ENCODE data around the gene HEBP1. TPM values are rescaled to one million over a fixed set of nuclear protein-coding genes. Genes with fewer than 3 reads are reported as not detected.
A peak's percentile ranks its signal among the peaks of the same experiment; 100 is the strongest.

Gene HEBP1
- total RNA-seq, 1 donor from 2014 or later, result 20.5 TPM

DNA sequence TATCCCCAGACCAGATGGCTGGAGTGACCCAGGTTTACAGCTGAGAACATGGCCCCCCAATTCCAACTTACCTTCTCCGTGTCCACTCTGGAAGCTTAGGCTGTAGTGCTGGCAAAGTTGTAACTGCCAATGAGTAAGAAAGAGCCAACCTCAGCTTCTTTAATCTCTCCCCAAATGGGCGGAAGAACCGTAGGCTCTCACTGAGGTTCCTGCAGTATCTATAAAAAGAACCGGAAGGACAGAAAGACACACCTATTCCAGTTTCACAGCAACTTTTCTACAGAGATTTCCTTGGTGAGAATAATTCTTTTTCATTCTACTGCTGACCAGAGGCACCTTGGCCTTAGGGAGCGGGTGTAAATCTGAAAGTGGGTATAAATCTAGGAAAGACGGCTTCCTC, 48.0 kb downstream of the HEBP1 start, which contains the start of gene GPRC5D:
TSS of gene GPRC5D (minus strand) at position 135 of the 400 bp plus-strand sequence. CDS start 1,786 bp downstream, outside the sequence.
- no peak for DNase-seq (ENCODE audit: low read depth in 2 of 2)

DNA sequence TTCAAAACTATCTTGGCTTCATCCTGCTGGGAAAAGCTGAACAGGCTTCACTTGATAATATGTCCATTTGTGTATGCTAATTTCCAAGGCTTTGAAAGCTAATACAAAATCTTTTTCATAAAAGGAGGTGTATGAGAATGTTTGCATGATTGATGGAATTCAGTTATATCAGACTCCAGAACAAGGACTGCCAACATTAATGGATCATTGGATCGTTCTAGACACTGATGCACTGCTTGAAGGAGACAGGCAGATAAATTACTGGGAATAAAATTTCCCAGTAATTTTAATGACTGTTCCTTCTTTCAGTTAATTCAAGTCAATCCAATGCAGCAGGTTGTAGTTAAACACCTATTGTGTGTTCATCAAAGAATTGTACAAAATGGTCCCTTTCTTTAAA, 48.6 kb downstream of the HEBP1 start:
- no peak for DNase-seq (ENCODE audit: low read depth in 2 of 2)

DNA sequence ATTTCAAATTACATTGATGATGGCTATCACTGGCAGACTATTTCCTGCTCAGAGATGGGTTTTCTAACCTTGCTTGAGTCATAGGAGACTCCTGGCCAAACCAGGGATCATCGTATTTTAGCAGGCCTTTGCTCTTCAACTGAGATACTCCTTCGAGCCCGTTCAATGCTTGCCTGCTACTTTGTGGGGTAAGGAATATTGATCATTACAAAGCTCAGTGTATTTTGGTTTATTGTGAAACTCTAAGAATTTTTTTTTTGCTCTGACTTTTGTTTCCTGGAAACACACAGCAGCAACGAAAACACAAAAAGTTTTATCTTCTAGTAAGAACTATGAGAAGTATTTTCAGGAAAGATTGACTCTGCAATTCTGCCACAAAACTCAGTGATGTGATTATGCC, 52.2 kb downstream of the HEBP1 start:
- no peak for DNase-seq (ENCODE audit: low read depth in 2 of 2)

DNA sequence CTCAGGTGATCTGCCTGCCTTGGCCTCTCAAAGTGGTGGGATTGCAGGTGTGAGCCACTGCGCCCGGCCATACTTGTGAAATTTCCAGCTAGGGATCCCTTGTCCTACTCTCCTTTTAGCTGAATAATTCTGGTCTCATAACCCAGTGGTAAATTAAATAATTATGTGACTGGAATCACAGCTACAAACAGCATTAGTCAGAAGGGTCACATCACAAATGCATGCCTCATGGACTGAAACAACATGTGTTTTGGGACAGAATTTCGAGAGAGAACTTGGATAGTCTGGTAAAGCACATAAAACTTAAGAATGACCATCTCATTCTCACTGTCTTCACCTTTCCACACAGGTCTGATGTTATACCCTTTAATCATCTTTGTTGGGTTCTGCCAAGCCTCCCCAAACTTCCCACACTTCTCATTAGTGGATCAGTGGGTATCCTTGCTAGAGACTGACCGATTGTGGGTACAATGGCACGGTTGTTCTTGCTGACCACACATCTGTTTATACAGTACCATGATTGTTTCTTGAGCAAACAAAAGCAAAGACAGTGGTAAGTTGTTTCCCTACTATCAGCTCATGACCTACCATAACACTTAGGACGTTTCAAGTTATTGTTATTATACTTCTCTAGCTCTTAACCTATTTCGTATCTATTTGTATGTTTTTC, 53.2 kb downstream of the HEBP1 start:
- DNase-seq (ENCODE audit: low read depth in 2 of 2), result no peak

DNA sequence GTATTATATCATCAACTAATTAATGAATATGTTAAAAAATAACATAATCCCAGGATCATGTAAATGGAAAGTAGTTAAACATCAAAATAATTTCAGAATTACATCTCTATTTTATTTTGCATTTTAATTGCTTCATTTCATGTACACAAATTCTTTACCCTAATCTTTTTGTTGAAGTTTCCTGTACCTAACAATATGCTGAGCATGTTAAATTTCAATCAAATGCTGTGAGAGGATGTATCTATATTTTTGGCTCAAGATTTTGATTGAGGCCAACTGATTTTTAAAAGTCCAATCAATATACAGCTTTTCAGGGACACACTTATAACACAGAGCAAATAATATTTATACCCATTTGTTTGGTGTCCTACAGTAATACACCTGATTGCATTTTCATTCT, 54.5 kb downstream of the HEBP1 start:
- DNase-seq (ENCODE audit: low read depth in 2 of 2), result no peak

DNA sequence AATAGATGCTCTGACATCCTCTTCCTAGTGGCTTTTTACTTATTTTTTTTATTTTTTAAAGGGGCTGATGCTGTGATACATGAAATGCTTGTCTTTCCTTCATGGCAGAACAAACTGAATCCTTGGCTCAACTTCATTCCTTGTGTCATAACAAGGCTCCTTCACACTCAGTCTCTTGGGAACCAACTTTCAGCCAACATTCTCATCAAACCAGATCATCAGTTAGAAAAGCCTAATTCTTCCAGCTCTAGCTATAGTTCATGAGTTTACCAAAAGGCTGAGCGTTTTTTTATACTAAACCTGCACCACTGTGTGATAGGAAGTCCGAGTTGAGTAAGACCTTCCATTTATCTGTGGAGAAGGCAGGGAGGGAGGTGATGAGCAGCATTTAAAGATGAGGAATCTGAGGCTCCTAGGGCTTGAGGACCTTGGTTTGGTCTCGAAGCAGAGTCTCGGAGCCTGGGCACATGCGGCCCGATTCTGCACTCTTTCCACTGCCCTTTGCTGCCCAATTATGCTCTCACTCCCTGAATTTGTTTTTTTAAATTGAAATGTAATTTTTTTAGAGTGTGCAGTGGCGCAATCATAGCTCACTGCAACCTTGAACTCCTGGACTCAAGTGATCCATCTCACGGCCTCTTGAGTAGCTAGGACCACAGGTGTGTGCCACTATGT, 56.3 kb downstream of the HEBP1 start:
- no peak for DNase-seq (ENCODE audit: low read depth in 2 of 2)

DNA sequence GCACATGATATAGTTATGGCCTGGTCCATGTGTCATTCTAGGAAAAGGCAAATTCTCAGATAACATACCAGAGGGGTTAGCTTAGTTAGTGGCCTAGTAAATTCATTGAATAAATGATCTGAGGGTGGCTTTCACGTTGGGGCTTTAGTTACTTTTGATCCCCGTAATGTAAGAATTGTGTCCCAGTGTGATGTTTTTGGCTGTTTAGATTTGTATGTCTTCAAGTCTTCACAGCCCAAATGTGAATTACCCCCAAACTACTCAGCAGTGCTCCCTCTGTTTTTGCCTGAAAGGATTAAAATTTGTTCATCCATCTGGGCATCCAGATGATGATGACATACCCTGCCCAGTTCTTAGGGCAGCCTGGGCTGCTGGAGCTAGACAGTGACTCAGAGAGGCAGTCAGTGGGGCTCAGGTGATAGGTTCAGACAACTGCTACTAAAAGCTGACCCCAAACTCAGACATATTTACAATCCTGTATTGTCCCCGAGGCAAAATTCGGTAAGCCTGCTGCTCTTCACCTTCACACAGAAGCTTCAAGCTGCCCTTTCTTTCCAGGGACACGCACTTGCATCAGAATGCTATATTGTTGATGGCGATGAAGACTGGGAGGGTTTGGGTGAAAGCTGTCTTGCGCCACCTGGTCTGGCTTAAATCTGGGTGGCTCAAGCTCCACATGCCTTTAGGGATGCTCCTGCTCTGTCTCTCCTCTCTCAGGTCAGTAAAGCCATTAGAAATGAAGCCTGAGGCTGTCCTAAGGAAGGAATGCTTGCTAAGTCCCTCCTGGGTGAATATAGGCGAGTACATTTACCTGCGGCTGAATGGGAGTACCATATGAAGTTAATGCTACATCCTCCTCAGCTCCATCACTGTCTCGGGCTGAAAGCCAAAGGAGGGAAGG, 58.4 kb downstream of the HEBP1 start:
- DNase-seq (ENCODE audit: low read depth in 2 of 2), result no peak

DNA sequence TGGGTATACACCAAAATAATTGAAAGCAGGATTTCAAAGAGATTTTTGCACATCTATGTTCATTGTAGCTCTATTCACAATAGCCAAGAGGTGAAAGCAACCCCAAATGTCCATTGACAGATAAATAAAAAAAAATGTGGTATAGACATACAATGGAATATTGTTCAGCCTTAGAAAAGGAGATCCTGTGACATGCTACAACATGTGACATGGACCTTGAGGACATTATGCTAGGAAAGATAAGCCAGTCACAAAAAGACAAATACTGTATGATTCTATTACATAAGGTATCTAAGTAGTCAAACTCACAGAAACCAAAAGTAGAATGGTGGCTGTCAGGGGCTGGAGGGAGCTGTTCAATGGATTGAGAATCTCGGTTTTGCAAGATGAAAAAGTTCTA, 60.2 kb downstream of the HEBP1 start:
- DNase-seq (ENCODE audit: low read depth in 2 of 2), result no peak

DNA sequence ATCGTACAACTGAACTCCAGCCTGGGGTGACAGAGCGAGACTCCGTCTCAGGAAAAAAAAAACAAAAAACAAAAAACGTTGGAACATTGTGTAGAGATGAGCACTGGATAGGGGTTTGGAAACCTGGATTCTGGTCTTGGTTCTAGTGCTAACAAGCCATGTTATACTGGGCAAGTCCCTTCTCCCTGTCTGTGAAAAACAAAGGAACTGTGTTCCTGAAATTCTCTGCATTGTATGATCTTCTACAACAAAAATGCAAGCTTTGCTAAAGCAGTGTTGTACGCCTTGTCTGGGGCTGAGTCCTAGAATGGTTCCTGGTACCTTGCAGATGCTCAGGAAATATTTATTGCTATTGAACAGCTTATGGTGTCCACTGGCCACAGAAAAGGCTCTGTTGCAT, 61.5 kb downstream of the HEBP1 start:
- no peak for DNase-seq (ENCODE audit: low read depth in 2 of 2)

DNA sequence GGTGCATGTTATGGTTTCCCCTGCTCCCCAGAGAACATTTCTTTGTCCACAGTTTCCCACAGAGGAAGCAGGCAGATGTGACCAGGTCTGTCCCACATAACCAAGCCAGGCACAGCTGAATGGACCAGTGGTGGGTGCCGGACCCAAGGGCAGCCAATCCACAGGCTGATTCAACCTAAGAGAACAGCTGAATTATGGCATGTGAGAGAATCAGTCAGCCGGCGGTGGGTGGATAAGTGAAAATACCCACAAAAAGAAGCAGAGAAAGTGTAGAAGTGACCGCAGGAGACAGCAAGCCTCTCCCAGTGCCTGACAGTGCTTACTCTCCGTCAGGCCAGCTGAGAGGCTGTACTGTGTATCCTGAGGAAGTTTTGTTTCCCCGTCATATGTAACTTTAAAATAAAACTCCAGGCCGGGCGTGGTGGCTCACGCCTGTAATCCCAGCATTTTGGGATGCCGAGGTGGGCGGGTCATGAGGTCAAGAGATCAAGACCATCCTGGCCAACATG, 63.0 kb downstream of the HEBP1 start:
- DNase-seq (ENCODE audit: low read depth in 2 of 2), result no peak

DNA sequence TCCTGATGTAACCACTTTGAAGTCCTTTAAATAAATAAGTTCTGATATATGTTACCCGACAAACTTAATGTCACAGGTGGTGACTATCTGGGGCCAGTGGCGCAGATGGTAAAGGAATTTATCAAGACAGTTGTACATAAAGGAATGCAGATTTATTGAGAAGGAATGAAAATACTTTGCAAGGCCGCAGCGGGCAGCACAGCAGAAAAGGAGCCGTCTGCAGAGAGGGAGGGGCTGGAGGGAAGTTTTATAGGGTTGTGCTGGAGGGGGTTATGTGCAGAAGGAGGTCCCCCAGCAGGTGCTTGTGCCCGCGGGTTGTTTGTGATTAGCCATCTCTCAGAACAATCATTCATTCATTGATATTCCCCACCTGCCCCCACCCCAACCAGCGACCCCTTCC, 65.5 kb downstream of the HEBP1 start:
- DNase-seq (ENCODE audit: low read depth in 2 of 2), result no peak

DNA sequence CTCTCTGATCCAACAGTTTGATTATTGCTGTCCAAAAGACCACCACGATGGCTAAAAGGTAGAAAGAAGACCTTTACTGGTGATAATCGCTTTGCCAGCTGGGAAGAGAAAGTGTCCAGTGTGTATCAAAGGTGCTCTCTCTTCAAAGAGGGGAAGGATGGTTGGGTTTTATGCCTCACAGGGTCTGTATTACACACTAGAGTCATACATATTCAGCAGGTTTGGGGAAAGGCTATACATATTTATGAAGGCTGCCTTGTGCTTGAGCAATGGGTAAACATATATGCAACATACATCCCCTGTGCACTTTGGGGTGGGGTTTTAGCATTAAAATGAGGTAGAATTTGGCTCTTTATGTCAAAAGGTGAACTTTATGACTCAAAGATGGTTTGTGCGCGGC, 66.3 kb downstream of the HEBP1 start:
- DNase-seq (ENCODE audit: low read depth in 2 of 2), result no peak

DNA sequence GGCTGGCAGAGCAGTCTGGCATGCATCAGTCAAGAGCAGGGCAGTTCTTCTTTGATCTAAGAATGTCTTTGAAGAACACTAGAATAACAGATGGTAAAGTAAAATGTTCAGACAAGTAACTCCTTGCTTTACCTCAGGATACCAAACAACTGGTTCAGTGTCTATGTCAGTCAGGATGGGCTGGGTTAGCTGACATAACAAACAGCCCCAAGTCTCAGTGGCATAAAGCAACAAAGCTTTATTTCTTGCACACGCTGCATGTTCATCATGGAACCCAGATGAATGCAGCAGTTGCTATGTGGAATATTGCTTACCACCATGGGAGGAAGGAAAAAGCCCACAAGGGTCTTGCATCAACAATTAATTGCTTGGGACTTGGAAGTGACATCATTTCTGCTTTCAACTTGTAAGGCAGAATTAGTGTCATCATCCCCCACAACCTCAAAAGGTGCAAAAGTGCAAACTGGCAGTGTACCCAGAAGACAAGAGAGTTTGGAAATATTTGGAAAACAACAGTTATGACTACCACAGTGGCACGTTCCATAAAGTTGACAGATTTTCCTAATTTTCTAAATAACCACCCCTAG, 69.3 kb downstream of the HEBP1 start:
- no peak for DNase-seq (ENCODE audit: low read depth in 2 of 2)

DNA sequence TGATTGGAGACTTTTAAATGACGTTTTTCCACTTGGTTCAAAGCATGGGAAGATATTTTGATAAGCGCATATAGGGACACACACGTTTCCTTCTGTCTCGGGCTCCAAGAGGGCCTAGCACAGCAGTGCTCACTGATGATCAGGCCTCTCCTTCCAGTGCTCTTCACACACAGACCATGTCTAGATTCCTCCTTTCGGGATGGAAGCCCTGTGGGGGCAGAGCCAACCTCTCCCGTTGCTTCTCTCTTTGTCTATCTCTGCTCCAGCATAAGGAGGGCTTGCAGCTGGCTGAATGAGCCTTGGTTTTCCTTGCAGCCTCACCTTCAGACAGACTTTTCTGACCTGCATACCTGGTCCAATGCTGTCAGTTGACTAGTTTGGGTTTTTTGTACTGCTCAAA, 70.4 kb downstream of the HEBP1 start:
- no peak for DNase-seq (ENCODE audit: low read depth in 2 of 2)

DNA sequence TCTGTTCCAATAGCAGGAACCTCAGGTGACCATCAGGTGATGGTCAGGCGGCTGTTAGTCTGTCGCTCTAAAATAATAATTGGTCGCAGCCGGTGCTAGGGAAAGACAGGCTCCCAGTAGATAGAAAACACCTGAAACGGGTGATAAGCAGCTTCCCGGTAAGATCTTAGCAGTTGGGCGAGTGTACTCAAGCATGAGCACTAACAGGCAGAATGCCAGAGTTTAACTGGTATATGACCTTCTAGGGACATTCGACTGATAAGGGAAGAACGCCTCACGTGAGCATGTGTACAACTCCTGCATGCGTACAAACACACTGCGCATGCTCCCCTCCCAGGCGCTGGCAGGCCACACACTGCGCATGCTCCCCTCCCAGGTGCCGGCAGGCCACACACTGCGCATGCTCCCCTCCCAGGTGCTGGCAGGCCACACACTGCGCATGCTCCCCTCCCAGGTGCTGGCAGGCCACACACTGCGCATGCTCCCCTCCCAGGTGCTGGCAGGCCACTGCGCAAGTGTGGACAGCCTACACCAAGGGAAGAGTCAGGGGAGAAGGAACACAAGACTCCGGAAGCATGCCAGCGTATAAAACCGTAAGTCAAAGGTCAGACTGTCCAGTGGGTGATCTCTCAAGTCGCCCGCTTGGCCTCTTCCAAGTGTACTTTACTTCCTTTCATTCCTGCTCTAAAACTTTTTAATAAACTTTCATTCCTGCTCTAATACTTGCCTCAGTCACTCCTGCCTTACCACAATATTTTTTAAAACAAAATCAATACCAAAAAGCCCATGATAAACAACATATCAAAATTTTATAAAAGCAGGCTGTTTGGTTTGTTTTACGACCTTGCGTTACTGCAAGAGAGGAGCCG, 72.6 kb downstream of the HEBP1 start:
- DNase-seq (ENCODE audit: low read depth in 2 of 2), result peak; percentile 80 to 84

DNA sequence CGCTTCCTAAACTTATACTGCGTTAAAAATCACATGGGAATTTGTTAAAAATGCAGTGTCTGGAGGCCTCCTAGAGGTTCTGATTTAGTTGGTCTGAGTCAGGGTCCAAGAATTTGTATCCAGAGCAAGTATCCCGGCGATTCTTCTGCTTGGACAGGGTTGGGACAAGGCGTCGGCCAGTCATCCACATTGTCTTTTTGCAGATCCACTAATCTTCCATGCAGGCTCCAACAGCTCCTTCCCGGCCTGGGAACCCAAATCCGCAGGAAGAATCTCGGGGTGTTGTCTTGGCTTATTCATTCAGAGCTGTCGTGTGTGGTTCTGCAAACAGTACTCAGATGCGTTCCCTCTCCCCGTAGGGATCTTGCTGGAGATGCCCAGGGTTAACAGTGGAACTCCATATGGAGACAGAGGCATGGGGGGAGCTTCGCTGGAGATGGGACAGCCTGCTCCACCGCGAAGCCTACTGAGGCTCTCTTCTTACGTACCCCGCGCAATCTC, 73.4 kb downstream of the HEBP1 start:
- DNase-seq (ENCODE audit: low read depth in 2 of 2), result no peak

DNA sequence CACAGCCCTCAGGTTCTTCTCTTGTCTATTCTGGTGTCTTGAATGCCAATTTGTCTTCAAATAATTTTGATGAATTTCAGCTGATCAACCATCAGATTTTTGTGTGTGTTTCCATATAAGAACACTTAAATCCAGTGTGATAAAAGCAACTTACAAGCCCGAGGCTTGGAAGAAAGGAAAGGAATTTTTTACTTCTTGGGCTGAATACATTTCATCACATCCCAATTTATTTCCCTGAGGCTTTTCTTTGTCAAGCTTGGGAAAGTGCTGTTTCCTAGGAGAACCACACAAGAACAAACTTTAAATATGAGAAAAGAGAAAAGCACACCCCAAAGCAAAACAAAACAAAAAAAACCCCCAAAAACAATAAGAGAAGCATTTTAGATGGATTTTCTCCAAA, 74.7 kb downstream of the HEBP1 start:
- no peak for DNase-seq (ENCODE audit: low read depth in 2 of 2)

All from dermis microvascular lymphatic vessel endothelial cell (primary cell).